PC-3 (cell line): Measurements from ENCODE around the gene C10orf143. TPM values are rescaled to one million over a fixed set of nuclear protein-coding genes. Genes with fewer than 3 reads are reported as not detected.
"Not testable (repeated sequence)": the region's sequence is repeated elsewhere in the genome, so short reads cannot be mapped to it uniquely, and the experiment has no call there.

Experiments used
- ATAC-seq: fragments of 200-7000 bp; cut with Tn5 transposase; 2 replicates; pipeline ENCODE4 v1.9.1; 2020; ENCODE audit warnings: mild to moderate bottlenecking, moderate library complexity
- BruUV-seq: library from RNA; stranded (reverse); fragments of 400-500 nt; replicated peaks from 2 replicates; lab custom pipeline; 2021; lab: Mats Ljungman, UMichigan
- CTCF ChIA-PET: fragments of 300-600 bp; sonication (Branson Sonifier 250); formaldehyde crosslinking; loops from one replicate; lab custom pipeline; 2022; ENCODE audit warnings: antibody characterized with exemption; lab: Charles Lee
- POLR2A ChIA-PET: fragments of 300-600 bp; sonication (Branson Sonifier 250); formaldehyde crosslinking; loops from one replicate; lab custom pipeline; 2022; ENCODE audit warnings: antibody characterized with exemption; ENCODE audit not compliant: unreplicated experiment; lab: Charles Lee
- DNase-seq: peaks from one replicate; pipeline ENCODE4 v3.0.0-alpha.2; 2015
- H2AFZ ChIP-seq: fragments of 300-600 bp; sonication (generic); 2 replicates; pipeline ENCODE4 v1.6.0; 2016; ENCODE audit warnings: antibody characterized with exemption, low read length
- H3F3A ChIP-seq: fragments of 300-600 bp; sonication (generic); one replicate; pipeline ENCODE4 v1.6.0; 2017; ENCODE audit warnings: antibody characterized with exemption, low read length, control low read depth, mild to moderate bottlenecking; ENCODE audit not compliant: unreplicated experiment
- H3K27ac ChIP-seq: fragments of 300-600 bp; sonication (generic); 2 replicates; pipeline ENCODE4 v1.5.1; 2016; ENCODE audit warnings: mild to moderate bottlenecking, low read length
- H3K27me3 ChIP-seq: fragments of 300-600 bp; sonication (generic); 2 replicates; pipeline ENCODE4 v1.6.1; 2016; ENCODE audit warnings: low read length, mixed read lengths
- H3K36me3 ChIP-seq: fragments of 300-600 bp; sonication (generic); 2 replicates; pipeline ENCODE4 v1.6.1; 2016; ENCODE audit warnings: low read depth, mixed run types, low read length, mixed read lengths
- H3K4me1 ChIP-seq: fragments of 300-600 bp; sonication (generic); 2 replicates; pipeline ENCODE4 v1.5.1; 2016; ENCODE audit warnings: low read length; ENCODE audit not compliant: insufficient read depth
- H3K4me2 ChIP-seq: fragments of 300-600 bp; sonication (generic); 2 replicates; pipeline ENCODE4 v1.6.0; 2016; ENCODE audit warnings: low read length
- H3K4me3 ChIP-seq: fragments of 300-600 bp; sonication (generic); 2 replicates; pipeline ENCODE4 v1.5.1; 2016; ENCODE audit warnings: mild to moderate bottlenecking, low read length, mixed read lengths
- H3K79me2 ChIP-seq: fragments of 300-600 bp; sonication (generic); 2 replicates; pipeline ENCODE4 v1.6.1; 2017; ENCODE audit warnings: low read length, mixed read lengths
- H3K9ac ChIP-seq: fragments of 300-600 bp; sonication (generic); 2 replicates; pipeline ENCODE4 v1.6.0; 2016; ENCODE audit warnings: mild to moderate bottlenecking, low read length
- H3K9me2 ChIP-seq: fragments of 300-600 bp; sonication (generic); replicated peaks from 2 replicates; pipeline ENCODE4 v1.6.1; 2016; ENCODE audit warnings: mixed run types, low read length, mixed read lengths
- H3K9me3 ChIP-seq: fragments of 300-600 bp; sonication (generic); 2 replicates; pipeline ENCODE4 v1.6.1; 2016; ENCODE audit warnings: low read length, mixed read lengths
- H4K20me1 ChIP-seq: fragments of 300-600 bp; sonication (generic); 2 replicates; pipeline ENCODE4 v1.6.1; 2016; ENCODE audit warnings: low read length, mixed read lengths
- EZH2 ChIP-seq: fragments of 300-600 bp; sonication (generic); IDR thresholded peaks from one replicate; pipeline ENCODE4 v1.6.1; 2017; ENCODE audit warnings: antibody characterized with exemption, mild to moderate bottlenecking, low read length; ENCODE audit not compliant: unreplicated experiment
- EZH2phosphoT487 ChIP-seq: fragments of 300-600 bp; sonication (generic); IDR thresholded peaks from 2 replicates; pipeline ENCODE4 v1.6.1; 2018; ENCODE audit warnings: mild to moderate bottlenecking, antibody characterized with exemption, low read length, borderline replicate concordance
- intact Hi-C: fragments of 100-400 bp; cut with micrococcal nuclease; formaldehyde crosslinking; loops from 2 replicates; pipeline ENCODE4 v1.9.0; 2023
- total RNA-seq: library from RNA; depleted of rRNA; stranded (reverse); fragments of >200 nt; gene quantifications from 2 replicates; pipeline ENCODE4 v1.2.3, GENCODE V29; 2014
- TF ChIP-seq, protein P1 (sequence below): fragments of 300-600 bp; sonication (generic); conservative IDR thresholded peaks from 2 replicates; pipeline ENCODE4 v1.5.1; 2017; ENCODE audit warnings: antibody characterized with exemption, low read depth, mild to moderate bottlenecking, low read length

C10orf143 gene
- total RNA-seq, 1 experiment from 2014 or later, result not detected

DNA sequence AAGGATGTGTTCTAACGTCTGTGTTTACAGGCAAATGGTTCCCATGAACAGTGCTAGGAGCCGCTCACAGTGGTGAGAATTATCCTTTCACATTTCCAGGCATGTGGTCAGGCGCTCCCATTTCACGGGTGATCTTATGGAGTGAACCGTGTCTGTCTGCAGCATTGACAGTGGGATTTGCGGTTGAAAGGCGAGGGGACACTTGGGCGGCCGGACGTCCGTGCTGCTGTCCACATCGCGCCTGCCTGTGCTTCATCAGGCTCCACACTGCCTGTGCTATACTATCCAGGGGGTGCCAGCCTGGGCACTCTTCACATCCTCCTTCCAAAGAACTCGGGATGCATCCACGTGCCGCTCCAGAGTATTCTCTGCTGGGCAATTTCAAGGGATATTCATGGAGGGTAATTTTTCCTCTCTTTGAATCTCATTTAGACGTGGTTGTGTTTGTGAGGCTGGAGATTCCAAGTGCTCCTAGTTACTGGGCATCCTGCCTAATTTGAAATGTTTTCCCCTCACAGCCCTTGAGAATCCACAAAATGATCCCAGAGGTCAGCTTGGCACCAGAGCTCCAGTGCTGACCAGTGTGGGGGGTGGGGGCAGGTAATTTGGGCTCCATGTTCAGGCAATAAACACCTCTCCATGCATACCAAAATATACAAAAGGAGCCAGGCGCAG, 84.7 kb downstream of the C10orf143 start:
- CTCF ChIA-PET, result no interaction called here

GRCh38 chr10:130025326-130025725, 85.3 kb downstream of the C10orf143 start:
- H3K4me2 ChIP-seq, result no peak overlapping the region
- intact Hi-C loops, result no loop called here
- no peaks in the 10 kb centered on the region for H3K79me2 ChIP-seq
- no peaks in the 10 kb centered on the region for H3K9me2 ChIP-seq
- H3F3A ChIP-seq, result no peaks in the 10 kb centered on the region
- ATAC-seq (no peak), DNase-seq (no peak)
- peaks cover 18% of the 10 kb centered on the region for H3K4me1 ChIP-seq
- TF ChIP-seq EZH2phosphoT487, result no peak
- TF ChIP-seq, protein P1, sequence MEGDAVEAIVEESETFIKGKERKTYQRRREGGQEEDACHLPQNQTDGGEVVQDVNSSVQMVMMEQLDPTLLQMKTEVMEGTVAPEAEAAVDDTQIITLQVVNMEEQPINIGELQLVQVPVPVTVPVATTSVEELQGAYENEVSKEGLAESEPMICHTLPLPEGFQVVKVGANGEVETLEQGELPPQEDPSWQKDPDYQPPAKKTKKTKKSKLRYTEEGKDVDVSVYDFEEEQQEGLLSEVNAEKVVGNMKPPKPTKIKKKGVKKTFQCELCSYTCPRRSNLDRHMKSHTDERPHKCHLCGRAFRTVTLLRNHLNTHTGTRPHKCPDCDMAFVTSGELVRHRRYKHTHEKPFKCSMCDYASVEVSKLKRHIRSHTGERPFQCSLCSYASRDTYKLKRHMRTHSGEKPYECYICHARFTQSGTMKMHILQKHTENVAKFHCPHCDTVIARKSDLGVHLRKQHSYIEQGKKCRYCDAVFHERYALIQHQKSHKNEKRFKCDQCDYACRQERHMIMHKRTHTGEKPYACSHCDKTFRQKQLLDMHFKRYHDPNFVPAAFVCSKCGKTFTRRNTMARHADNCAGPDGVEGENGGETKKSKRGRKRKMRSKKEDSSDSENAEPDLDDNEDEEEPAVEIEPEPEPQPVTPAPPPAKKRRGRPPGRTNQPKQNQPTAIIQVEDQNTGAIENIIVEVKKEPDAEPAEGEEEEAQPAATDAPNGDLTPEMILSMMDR, result no peak
- no peak for TF ChIP-seq EZH2
- no peaks in the 10 kb centered on the region for H3K9me3 ChIP-seq
- no TSS peak for BruUV-seq
- H3K4me3 ChIP-seq, result no peak overlapping the region
- CTCF ChIA-PET, result interaction anchor here (0.6 kb wide), 1 partner anchor 8 kb away, joined by 3 read pairs; no protein-coding TSS in a partner anchor
- H3K27me3 ChIP-seq, result no peaks in the 10 kb centered on the region
- no peak overlapping the region for H3K9ac ChIP-seq
- no peak overlapping the region for H3K27ac ChIP-seq
- no peaks in the 10 kb centered on the region for H3K36me3 ChIP-seq
- H4K20me1 ChIP-seq, result no peaks in the 10 kb centered on the region
- H2AFZ ChIP-seq, result no peak overlapping the region
- POLR2A ChIA-PET, result no interaction called here

More for the DNA sequence above, 84.7 kb downstream of the C10orf143 start:
- no peak overlapping the region for H3K27ac ChIP-seq
- H3K4me3 ChIP-seq, result no peak overlapping the region
- intact Hi-C loops, result no loop called here
- H3K9me3 ChIP-seq, result no peaks in the 10 kb centered on the region
- H2AFZ ChIP-seq, result no peak overlapping the region
- H3K27me3 ChIP-seq, result no peaks in the 10 kb centered on the region
- no peak for DNase-seq
- peaks cover 18% of the 10 kb centered on the region for H3K4me1 ChIP-seq
- no peaks in the 10 kb centered on the region for H4K20me1 ChIP-seq
- H3K79me2 ChIP-seq, result no peaks in the 10 kb centered on the region
- H3K9me2 ChIP-seq, result no peaks in the 10 kb centered on the region
- no peak overlapping the region for H3K4me2 ChIP-seq
- BruUV-seq, result no TSS peak
- no peak overlapping the region for H3K9ac ChIP-seq
- ATAC-seq, result no peak
- no peak for TF ChIP-seq EZH2
- H3F3A ChIP-seq, result no peaks in the 10 kb centered on the region
- H3K36me3 ChIP-seq, result no peaks in the 10 kb centered on the region
- POLR2A ChIA-PET, result no interaction called here

- no peaks in the 10 kb centered on the region for H3K36me3 ChIP-seq
- H3K9me3 ChIP-seq, result no peaks in the 10 kb centered on the region
- no peak for ATAC-seq
- H3K9me2 ChIP-seq, result no peaks in the 10 kb centered on the region
- H4K20me1 ChIP-seq, result no peaks in the 10 kb centered on the region
- H3K27me3 ChIP-seq, result no peaks in the 10 kb centered on the region
- no TSS peak for BruUV-seq
- peaks cover 18% of the 10 kb centered on the region for H3K4me1 ChIP-seq
- no peaks in the 10 kb centered on the region for H3F3A ChIP-seq
- H3K79me2 ChIP-seq, result no peaks in the 10 kb centered on the region
- no peak overlapping the region for H3K9ac ChIP-seq
- intact Hi-C loops, result no loop called here
- no peak overlapping the region for H3K4me3 ChIP-seq
- no peak overlapping the region for H3K27ac ChIP-seq
- H2AFZ ChIP-seq, result no peak overlapping the region
- ChIA-PET POLR2A (no interaction called here), CTCF (interaction anchor here (0.6 kb wide), 1 partner anchor 9 kb away, joined by 3 read pairs; no protein-coding TSS in a partner anchor)
- H3K4me2 ChIP-seq, result no peak overlapping the region
- no peak for TF ChIP-seq EZH2
- TF ChIP-seq, protein P1, result no peak
- TF ChIP-seq EZH2phosphoT487, result no peak
- no peak for DNase-seq
These were observed 85.8 kb downstream of the C10orf143 start for GRCh38 chr10:130024779-130025325.

DNA sequence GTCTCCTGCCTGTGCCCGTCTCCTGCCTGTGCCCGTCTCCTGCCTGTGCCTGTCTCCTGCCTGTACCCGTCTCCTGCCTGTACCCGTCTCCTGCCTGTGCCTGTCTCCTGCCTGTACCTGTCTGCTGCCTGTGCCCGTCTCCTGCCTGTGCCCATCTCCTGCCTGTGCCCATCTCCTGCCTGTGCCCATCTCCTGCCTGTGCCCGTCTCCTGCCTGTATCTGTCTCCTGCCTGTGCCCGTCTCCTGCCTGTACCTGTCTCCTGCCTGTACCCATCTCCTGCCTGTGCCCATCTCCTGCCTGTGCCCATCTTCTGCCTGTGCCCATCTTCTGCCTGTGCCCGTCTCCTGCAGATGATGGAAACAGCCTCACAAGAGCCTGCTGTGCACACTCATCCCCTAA, 86.3 kb downstream of the C10orf143 start:
- H4K20me1 ChIP-seq, intact Hi-C loops, H3K9me3 ChIP-seq, BruUV-seq, H3F3A ChIP-seq, POLR2A ChIA-PET, CTCF ChIA-PET, H3K9ac ChIP-seq, H3K27ac ChIP-seq, H3K79me2 ChIP-seq, H2AFZ ChIP-seq, H3K4me2 ChIP-seq, H3K36me3 ChIP-seq, H3K27me3 ChIP-seq, H3K9me2 ChIP-seq, ATAC-seq, DNase-seq, H3K4me3 ChIP-seq: not testable (repeated sequence)
- peaks cover 18% of the 10 kb centered on the region for H3K4me1 ChIP-seq
